ENCODE measurements around the gene REM1.

- TF ChIP-seq CTCF (IDR thresholded peaks at IDR 0.05), result no peak
- TF ChIP-seq ZFX (IDR thresholded peaks at IDR 0.05; ENCODE audit: borderline replicate concordance), result no peak
Observed at GRCh38 chr20:31474097-31474436, 1.0 kb upstream of the REM1 start.
